NB4 (cell line): ENCODE results near the gene IL17C.

Experiments
- CTCF ChIP-seq: IDR thresholded peaks from one replicate; pipeline ENCODE4 v1.5.1; 2012; ENCODE audit warnings: low read depth, low read length
- MAX ChIP-seq: IDR thresholded peaks from 2 replicates; pipeline ENCODE4 v1.6.1; 2011; ENCODE audit warnings: low read depth, low read length

DNA sequence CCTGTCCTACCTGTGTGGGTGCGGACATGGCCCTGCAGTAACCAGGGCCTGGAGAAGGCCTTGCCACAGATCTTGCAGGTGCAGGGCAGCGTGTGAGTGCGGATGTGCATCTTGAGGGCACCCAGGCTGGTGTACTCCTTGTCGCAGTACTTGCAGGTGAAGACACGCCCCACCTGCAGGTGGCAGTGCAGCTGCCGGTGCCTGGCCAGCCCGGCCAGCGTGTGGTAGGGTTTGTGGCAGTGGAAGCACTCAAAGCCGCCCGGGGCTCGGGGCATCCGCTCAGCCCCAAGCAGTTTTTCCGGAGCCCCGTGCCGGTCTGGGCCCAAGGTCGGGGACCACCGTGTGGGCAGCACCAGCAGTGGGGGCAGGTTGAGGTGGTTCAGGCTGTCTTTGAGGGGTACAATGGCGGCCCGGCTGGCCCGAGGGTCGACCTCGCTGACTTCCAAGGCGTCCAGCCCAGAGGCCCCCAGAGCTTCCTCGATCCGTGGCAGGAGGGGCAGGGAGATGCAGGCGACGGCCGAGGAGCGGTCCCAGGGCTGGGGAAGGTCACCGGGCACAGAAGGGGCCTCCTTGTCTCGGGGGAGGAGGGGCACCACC, 42.8 kb downstream of the IL17C start:
- TF ChIP-seq CTCF (peak; percentile 47), MAX (no peak)
